GM23338 (cell line): ENCODE measurements around the gene ASPHD1. TPM values are rescaled to one million over a fixed set of nuclear protein-coding genes. Genes with fewer than 3 reads are reported as not detected.

Source experiments
- ATAC-seq: fragments of 200-7000 bp; cut with Tn5 transposase; 3 replicates; pipeline ENCODE4 v1.9.1; 2020
- DNase-seq: peaks from one replicate; pipeline ENCODE4 v3.0.0-alpha.2; 2015; ENCODE audit warnings: low spot score
- H2AFZ ChIP-seq: fragments of 200-600 bp; sonication (generic); 2 replicates; pipeline ENCODE4 v1.8.0; 2016; ENCODE audit warnings: antibody characterized with exemption, mild to moderate bottlenecking, moderate library complexity
- H3F3A ChIP-seq: fragments of 200-600 bp; sonication (generic); replicated peaks from 2 replicates; pipeline ENCODE4 v1.8.0; 2017; ENCODE audit warnings: antibody characterized with exemption, mixed run types, low read depth
- H3K27ac ChIP-seq: fragments of 200-600 bp; sonication (generic); 2 replicates; pipeline ENCODE4 v1.6.1; 2016; ENCODE audit warnings: low read depth
- H3K27me3 ChIP-seq: fragments of 200-600 bp; sonication (generic); 2 replicates; pipeline ENCODE4 v1.8.0; 2016; ENCODE audit warnings: mild to moderate bottlenecking, mixed run types, moderate library complexity; ENCODE audit not compliant: insufficient read depth
- H3K36me3 ChIP-seq: fragments of 200-600 bp; sonication (generic); 2 replicates; pipeline ENCODE4 v1.8.0; 2016; ENCODE audit warnings: mild to moderate bottlenecking; ENCODE audit not compliant: insufficient read depth
- H3K4me1 ChIP-seq: fragments of 200-600 bp; sonication (generic); 2 replicates; pipeline ENCODE4 v1.8.0; 2016; ENCODE audit warnings: mild to moderate bottlenecking, moderate library complexity; ENCODE audit not compliant: insufficient read depth
- H3K4me2 ChIP-seq: fragments of 200-600 bp; sonication (generic); 2 replicates; pipeline ENCODE4 v1.7.1; 2017; ENCODE audit warnings: mixed run types
- H3K4me3 ChIP-seq: fragments of 200-600 bp; sonication (generic); 2 replicates; pipeline ENCODE4 v1.6.1; 2016; ENCODE audit warnings: mixed run types
- H3K79me2 ChIP-seq: fragments of 200-600 bp; sonication (generic); replicated peaks from 2 replicates; pipeline ENCODE4 v1.8.0; 2017; ENCODE audit warnings: mild to moderate bottlenecking; ENCODE audit not compliant: insufficient read depth
- H3K9me2 ChIP-seq: fragments of 200-600 bp; sonication (generic); 2 replicates; pipeline ENCODE4 v1.8.0; 2017; ENCODE audit not compliant: insufficient read depth
- H4K20me1 ChIP-seq: fragments of 200-600 bp; sonication (generic); replicated peaks from 2 replicates; pipeline ENCODE4 v1.8.0; 2017; ENCODE audit warnings: mild to moderate bottlenecking; ENCODE audit not compliant: insufficient read depth
- H3K27ac Mint-ChIP-seq: 2 replicates; pipeline ENCODE4 v1.8.0; 2020; ENCODE audit warnings: inconsistent platforms, mild to moderate bottlenecking, moderate library complexity, mixed read lengths
- H3K27me3 Mint-ChIP-seq: 3 replicates; pipeline ENCODE4 v1.8.0; 2022; ENCODE audit warnings: low read depth, mild to moderate bottlenecking, moderate library complexity, mixed read lengths, inconsistent platforms; ENCODE audit not compliant: insufficient read depth, poor library complexity
- H3K36me3 Mint-ChIP-seq: 3 replicates; pipeline ENCODE4 v1.8.0; 2021; ENCODE audit warnings: low read depth, mild to moderate bottlenecking, inconsistent platforms, moderate library complexity, mixed read lengths
- H3K4me1 Mint-ChIP-seq: 3 replicates; pipeline ENCODE4 v1.8.0; 2020; ENCODE audit warnings: mild to moderate bottlenecking, inconsistent platforms, mixed read lengths
- H3K4me3 Mint-ChIP-seq: 3 replicates; pipeline ENCODE4 v1.8.0; 2021; ENCODE audit warnings: moderate library complexity, mild to moderate bottlenecking, inconsistent platforms, mixed read lengths
- H3K9me3 Mint-ChIP-seq: 3 replicates; pipeline ENCODE4 v1.8.0; 2020; ENCODE audit warnings: moderate library complexity, mild to moderate bottlenecking, inconsistent platforms, mixed read lengths
- CREB1 ChIP-seq: fragments of 250-450 bp; sonication (Bioruptor Pico); IDR thresholded peaks from 2 replicates; pipeline ENCODE4 v1.5.0; 2020; ENCODE audit warnings: low read depth, mild to moderate bottlenecking, moderate library complexity
- ETS1 ChIP-seq: IDR thresholded peaks from 2 replicates; pipeline ENCODE4 v1.6.1; 2016; ENCODE audit warnings: antibody characterized with exemption
- EZH2 ChIP-seq: fragments of 200-600 bp; sonication (generic); IDR thresholded peaks from one replicate; pipeline ENCODE4 v1.8.0; 2017; ENCODE audit warnings: antibody characterized with exemption, mild to moderate bottlenecking, low read depth; ENCODE audit not compliant: unreplicated experiment
- EZH2phosphoT487 ChIP-seq: fragments of 200-600 bp; sonication (generic); IDR thresholded peaks from one replicate; pipeline ENCODE4 v1.8.1; 2018; ENCODE audit warnings: antibody characterized with exemption; ENCODE audit not compliant: unreplicated experiment
- JUNB ChIP-seq: IDR thresholded peaks from one replicate; pipeline ENCODE4 v1.6.1; 2016; ENCODE audit warnings: antibody characterized with exemption; ENCODE audit not compliant: unreplicated experiment
- NANOG ChIP-seq: IDR thresholded peaks from 2 replicates; pipeline ENCODE4 v1.6.1; 2016; ENCODE audit warnings: antibody characterized with exemption, borderline replicate concordance
- POLR2AphosphoS5 ChIP-seq: IDR thresholded peaks from 2 replicates; pipeline ENCODE4 v1.6.1; 2016; ENCODE audit warnings: antibody characterized with exemption, low read depth
- REST ChIP-seq: IDR thresholded peaks from one replicate; pipeline ENCODE4 v1.6.1; 2018; ENCODE audit warnings: antibody characterized with exemption; ENCODE audit not compliant: unreplicated experiment
- STAT1 ChIP-seq: IDR thresholded peaks from one replicate; pipeline ENCODE4 v1.6.1; 2016; ENCODE audit warnings: antibody characterized with exemption; ENCODE audit not compliant: unreplicated experiment
- ZNF114 ChIP-seq: fragments of 250-450 bp; sonication (Bioruptor Pico); IDR thresholded peaks from 2 replicates; pipeline ENCODE4 v1.5.0; 2020; ENCODE audit warnings: mild to moderate bottlenecking, moderate library complexity
- ZNF331 ChIP-seq: fragments of 250-450 bp; sonication (Bioruptor Pico); IDR thresholded peaks from 2 replicates; pipeline ENCODE4 v1.5.0; 2020; ENCODE audit warnings: low read depth, mild to moderate bottlenecking, moderate library complexity
- polyA plus RNA-seq: library from polyadenylated mRNA; unstranded; fragments of >200 nt; fragmentation: Nextera tagmentation; extraction: Ambion mirVana; gene quantifications from 2 replicates; pipeline ENCODE4 v1.2.1, GENCODE V29; 2016
- total RNA-seq: library from RNA; depleted of rRNA; stranded (reverse); fragments of >200 nt; shearing (Covaris generic); gene quantifications from 2 replicates; pipeline ENCODE4 v1.2.3, GENCODE V29; 2014
- TF ChIP-seq, protein P1 (sequence below): fragments of 250-450 bp; sonication (Bioruptor Pico); IDR thresholded peaks from 2 replicates; pipeline ENCODE4 v1.5.0; 2020; ENCODE audit warnings: mild to moderate bottlenecking, moderate library complexity
- TF ChIP-seq, protein P2 (sequence below), 2 experiments: fragments of 200-600 bp in 1 of 2; sonication (generic) in 1 of 2; conservative IDR thresholded peaks; 2 replicates each; pipeline versions ENCODE4 v1.5.1 to v1.6.1; 2016 to 2017; ENCODE audit warnings: antibody characterized with exemption in 2 of 2, low read depth in 2 of 2, mild to moderate bottlenecking in 2 of 2, moderate library complexity in 1 of 2

ASPHD1 gene
- total and polyA plus RNA-seq, 2 experiments from 2014 or later, result 15.5 to 20.6 TPM

DNA sequence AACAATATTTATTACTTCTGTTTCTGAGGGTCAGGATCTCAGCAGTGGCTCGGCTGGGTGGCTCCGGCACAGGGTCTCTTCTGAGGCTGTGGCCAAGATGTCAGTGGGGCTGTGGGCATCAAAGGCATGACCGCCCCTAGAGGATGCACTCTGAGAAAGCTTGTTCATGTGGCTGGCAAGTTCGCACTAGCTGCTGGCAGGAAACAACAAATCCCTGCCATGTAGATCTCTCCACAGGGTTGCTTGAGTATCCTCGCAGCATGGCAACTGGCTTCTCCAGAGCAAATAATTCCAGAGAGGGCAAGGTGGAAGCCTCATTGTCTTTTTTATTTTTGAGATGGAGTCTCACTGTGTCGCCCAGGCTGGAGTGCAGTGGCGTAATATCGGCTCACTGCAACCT is 13.2 kb downstream of the ASPHD1 start:
- H3K4me1 ChIP-seq, result peaks cover 6% of the 10 kb centered on the region; the same call in 1 of the 2 replicates
- H3K4me3 ChIP-seq, result no peak overlapping the region
- Mint-ChIP-seq H3K27me3 (peaks cover 9% of the 10 kb centered on the region), H3K36me3 (peaks cover 3% of the 10 kb centered on the region), H3K27ac (peak overlapping the region; percentile 63; the same call in 1 of the 2 replicates), H3K4me3 (no peak overlapping the region), H3K4me1 (peaks cover 4% of the 10 kb centered on the region), H3K9me3 (no peaks in the 10 kb centered on the region)
- H3K4me2 ChIP-seq, result no peak overlapping the region
- H3F3A ChIP-seq, result no peaks in the 10 kb centered on the region
- DNase-seq, result no peak
- no peaks in the 10 kb centered on the region for H3K79me2 ChIP-seq
- TF ChIP-seq JUNB (no peak), STAT1 (no peak), NANOG (no peak), REST (no peak), EZH2phosphoT487 (no peak), ZNF114 (CRISPR knock-in tag) (no peak), POLR2AphosphoS5 (no peak), EZH2 (no peak), CREB1 (CRISPR knock-in tag) (no peak), ZNF331 (no peak), ETS1 (no peak)
- TF ChIP-seq, protein P1, sequence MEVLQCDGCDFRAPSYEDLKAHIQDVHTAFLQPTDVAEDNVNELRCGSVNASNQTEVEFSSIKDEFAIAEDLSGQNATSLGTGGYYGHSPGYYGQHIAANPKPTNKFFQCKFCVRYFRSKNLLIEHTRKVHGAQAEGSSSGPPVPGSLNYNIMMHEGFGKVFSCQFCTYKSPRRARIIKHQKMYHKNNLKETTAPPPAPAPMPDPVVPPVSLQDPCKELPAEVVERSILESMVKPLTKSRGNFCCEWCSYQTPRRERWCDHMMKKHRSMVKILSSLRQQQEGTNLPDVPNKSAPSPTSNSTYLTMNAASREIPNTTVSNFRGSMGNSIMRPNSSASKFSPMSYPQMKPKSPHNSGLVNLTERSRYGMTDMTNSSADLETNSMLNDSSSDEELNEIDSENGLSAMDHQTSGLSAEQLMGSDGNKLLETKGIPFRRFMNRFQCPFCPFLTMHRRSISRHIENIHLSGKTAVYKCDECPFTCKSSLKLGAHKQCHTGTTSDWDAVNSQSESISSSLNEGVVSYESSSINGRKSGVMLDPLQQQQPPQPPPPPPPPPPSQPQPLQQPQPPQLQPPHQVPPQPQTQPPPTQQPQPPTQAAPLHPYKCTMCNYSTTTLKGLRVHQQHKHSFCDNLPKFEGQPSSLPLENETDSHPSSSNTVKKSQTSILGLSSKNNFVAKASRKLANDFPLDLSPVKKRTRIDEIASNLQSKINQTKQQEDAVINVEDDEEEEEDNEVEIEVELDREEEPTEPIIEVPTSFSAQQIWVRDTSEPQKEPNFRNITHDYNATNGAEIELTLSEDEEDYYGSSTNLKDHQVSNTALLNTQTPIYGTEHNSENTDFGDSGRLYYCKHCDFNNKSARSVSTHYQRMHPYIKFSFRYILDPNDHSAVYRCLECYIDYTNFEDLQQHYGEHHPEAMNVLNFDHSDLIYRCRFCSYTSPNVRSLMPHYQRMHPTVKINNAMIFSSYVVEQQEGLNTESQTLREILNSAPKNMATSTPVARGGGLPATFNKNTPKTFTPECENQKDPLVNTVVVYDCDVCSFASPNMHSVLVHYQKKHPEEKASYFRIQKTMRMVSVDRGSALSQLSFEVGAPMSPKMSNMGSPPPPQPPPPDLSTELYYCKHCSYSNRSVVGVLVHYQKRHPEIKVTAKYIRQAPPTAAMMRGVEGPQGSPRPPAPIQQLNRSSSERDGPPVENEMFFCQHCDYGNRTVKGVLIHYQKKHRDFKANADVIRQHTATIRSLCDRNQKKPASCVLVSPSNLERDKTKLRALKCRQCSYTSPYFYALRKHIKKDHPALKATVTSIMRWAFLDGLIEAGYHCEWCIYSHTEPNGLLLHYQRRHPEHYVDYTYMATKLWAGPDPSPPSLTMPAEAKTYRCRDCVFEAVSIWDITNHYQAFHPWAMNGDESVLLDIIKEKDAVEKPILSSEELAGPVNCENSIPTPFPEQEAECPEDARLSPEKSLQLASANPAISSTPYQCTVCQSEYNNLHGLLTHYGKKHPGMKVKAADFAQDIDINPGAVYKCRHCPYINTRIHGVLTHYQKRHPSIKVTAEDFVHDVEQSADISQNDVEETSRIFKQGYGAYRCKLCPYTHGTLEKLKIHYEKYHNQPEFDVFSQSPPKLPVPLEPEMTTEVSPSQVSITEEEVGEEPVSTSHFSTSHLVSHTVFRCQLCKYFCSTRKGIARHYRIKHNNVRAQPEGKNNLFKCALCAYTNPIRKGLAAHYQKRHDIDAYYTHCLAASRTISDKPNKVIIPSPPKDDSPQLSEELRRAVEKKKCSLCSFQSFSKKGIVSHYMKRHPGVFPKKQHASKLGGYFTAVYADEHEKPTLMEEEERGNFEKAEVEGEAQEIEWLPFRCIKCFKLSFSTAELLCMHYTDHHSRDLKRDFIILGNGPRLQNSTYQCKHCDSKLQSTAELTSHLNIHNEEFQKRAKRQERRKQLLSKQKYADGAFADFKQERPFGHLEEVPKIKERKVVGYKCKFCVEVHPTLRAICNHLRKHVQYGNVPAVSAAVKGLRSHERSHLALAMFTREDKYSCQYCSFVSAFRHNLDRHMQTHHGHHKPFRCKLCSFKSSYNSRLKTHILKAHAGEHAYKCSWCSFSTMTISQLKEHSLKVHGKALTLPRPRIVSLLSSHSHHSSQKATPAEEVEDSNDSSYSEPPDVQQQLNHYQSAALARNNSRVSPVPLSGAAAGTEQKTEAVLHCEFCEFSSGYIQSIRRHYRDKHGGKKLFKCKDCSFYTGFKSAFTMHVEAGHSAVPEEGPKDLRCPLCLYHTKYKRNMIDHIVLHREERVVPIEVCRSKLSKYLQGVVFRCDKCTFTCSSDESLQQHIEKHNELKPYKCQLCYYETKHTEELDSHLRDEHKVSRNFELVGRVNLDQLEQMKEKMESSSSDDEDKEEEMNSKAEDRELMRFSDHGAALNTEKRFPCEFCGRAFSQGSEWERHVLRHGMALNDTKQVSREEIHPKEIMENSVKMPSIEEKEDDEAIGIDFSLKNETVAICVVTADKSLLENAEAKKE (CRISPR knock-in tag), result no peak
- TF ChIP-seq, protein P2, sequence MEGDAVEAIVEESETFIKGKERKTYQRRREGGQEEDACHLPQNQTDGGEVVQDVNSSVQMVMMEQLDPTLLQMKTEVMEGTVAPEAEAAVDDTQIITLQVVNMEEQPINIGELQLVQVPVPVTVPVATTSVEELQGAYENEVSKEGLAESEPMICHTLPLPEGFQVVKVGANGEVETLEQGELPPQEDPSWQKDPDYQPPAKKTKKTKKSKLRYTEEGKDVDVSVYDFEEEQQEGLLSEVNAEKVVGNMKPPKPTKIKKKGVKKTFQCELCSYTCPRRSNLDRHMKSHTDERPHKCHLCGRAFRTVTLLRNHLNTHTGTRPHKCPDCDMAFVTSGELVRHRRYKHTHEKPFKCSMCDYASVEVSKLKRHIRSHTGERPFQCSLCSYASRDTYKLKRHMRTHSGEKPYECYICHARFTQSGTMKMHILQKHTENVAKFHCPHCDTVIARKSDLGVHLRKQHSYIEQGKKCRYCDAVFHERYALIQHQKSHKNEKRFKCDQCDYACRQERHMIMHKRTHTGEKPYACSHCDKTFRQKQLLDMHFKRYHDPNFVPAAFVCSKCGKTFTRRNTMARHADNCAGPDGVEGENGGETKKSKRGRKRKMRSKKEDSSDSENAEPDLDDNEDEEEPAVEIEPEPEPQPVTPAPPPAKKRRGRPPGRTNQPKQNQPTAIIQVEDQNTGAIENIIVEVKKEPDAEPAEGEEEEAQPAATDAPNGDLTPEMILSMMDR (conservative IDR thresholded peaks at IDR 0.05; ENCODE audit: low read depth in 2 of 2), result no peak
- no peak overlapping the region for H2AFZ ChIP-seq
- no peaks in the 10 kb centered on the region; the same call in 1 of the 2 replicates for H4K20me1 ChIP-seq
- no peaks in the 10 kb centered on the region for H3K27me3 ChIP-seq
- H3K36me3 ChIP-seq, result no peaks in the 10 kb centered on the region
- no peaks in the 10 kb centered on the region for H3K9me2 ChIP-seq
- ATAC-seq, result no peak
- H3K27ac ChIP-seq, result no peak overlapping the region
